RWPE1 (cell line): Measurements from ENCODE around the gene ACTR3C.
A peak's percentile ranks its signal among the peaks of the same experiment; 100 is the strongest.

ENCODE experiments used
- CTCF ChIA-PET: fragments of 350-600 bp; sonication (Branson Sonifier 250); formaldehyde crosslinking; extraction: SDS; loops from one replicate; lab custom pipeline; 2021; lab: Yijun Ruan, JAX
- POLR2A ChIA-PET: fragments of 400-600 bp; formaldehyde crosslinking; extraction: SDS; loops from one replicate; lab custom pipeline; 2020; ENCODE audit warnings: antibody characterized with exemption; ENCODE audit not compliant: low non-redundant PET; lab: Yijun Ruan, JAX
- DNase-seq: peaks from one replicate; pipeline ENCODE4 v3.0.0; 2012; ENCODE audit warnings: low spot score
- H3K27ac ChIP-seq: fragments of 450-650 bp; 2 replicates; pipeline ENCODE4 v1.5.1; 2017
- TF ChIP-seq, protein P1 (sequence below): fragments of 450-650 bp; conservative IDR thresholded peaks from 2 replicates; pipeline ENCODE4 v1.5.1; 2017; ENCODE audit warnings: low read depth, mild to moderate bottlenecking

Gene ACTR3C

DNA sequence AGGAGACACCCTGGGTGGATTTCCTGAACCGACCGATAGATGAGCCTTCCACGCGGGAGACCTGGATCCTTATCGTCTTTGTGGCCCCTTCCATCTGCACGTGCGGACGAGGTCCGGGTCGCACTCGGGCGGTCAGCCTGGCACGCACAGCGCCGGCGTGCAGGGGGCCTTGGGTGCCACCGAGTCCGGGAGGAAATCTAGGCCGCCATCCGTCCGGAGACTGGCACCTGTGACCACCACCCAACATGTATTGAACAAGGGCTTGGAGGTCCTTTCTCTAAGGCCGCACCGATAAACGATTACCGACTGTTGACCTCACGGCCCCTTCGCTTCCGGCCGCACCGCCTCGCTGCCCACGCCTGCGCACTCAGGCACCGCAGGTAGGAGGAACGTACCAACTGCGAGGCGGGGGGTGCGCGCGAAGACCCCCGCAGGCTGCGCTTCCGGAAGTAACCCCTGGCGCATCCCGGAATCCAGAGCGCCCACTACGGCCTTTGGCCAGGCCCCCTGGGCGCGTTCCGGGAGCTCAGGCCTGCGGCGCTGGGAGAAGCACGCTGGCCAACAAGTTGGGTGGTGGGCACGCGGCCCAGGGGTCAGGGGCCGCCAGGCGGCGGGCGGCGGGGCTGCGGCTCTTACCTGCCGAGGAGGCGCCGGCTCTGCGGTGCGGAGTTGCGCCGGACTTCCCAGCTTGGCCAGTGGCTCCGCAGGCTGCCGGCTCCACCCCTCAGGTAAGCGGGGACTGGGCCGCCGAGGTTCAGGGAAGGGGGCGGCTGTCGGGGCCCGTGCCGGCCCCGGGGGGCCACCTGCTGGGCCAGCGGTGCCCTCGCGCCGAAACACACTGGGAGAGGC is at the start of gene ACTR3C, which contains the start of gene LRRC61:
ACTR3C (minus strand) TSS at position 713 of the 849 bp plus-strand sequence. CDS start 28,249 bp downstream, outside the sequence.
LRRC61 (plus strand) TSS at position 523 of the 849 bp plus-strand sequence. CDS start 13,507 bp downstream, outside the sequence.
- POLR2A ChIA-PET: no interaction called here
- CTCF ChIA-PET: interaction anchor here (0.6 kb wide), 1 partner anchor 1494 kb away, joined by 3 read pairs; no protein-coding TSS in a partner anchor
- TF ChIP-seq, protein P1, sequence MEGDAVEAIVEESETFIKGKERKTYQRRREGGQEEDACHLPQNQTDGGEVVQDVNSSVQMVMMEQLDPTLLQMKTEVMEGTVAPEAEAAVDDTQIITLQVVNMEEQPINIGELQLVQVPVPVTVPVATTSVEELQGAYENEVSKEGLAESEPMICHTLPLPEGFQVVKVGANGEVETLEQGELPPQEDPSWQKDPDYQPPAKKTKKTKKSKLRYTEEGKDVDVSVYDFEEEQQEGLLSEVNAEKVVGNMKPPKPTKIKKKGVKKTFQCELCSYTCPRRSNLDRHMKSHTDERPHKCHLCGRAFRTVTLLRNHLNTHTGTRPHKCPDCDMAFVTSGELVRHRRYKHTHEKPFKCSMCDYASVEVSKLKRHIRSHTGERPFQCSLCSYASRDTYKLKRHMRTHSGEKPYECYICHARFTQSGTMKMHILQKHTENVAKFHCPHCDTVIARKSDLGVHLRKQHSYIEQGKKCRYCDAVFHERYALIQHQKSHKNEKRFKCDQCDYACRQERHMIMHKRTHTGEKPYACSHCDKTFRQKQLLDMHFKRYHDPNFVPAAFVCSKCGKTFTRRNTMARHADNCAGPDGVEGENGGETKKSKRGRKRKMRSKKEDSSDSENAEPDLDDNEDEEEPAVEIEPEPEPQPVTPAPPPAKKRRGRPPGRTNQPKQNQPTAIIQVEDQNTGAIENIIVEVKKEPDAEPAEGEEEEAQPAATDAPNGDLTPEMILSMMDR: 0 out of 2 replicates have a peak, but pooled peaks have one; percentile 34
- DNase-seq: peak; percentile 32
- H3K27ac ChIP-seq: peak within 1 kb of the TSS; percentile 68

DNA sequence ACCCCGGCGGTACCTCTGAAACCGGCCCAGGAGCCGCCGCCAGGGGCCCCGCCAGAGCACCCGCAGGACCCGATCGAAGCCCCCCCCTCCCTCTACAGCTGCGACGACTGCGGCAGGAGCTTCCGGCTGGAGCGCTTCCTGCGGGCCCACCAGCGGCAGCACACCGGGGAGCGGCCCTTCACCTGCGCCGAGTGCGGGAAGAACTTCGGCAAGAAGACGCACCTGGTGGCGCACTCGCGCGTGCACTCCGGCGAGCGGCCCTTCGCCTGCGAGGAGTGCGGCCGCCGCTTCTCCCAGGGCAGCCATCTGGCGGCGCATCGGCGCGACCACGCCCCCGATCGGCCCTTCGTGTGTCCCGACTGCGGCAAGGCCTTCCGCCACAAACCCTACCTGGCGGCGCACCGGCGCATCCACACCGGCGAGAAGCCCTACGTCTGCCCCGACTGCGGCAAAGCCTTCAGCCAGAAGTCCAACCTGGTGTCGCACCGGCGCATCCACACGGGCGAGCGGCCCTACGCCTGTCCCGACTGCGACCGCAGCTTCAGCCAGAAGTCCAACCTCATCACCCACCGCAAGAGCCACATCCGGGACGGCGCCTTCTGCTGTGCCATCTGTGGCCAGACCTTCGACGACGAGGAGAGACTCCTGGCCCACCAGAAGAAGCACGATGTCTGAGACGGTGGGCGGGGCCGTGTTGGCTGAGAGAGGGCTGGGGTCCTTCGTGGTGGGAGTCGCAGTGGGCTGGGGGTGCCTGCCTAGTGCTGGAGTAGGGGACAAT is 49.1 kb upstream of the ACTR3C start:
- TF ChIP-seq, protein P1: no peak
- no peak for DNase-seq
- H3K27ac ChIP-seq: no peak overlapping the region
- ChIA-PET CTCF (no interaction called here), POLR2A (interaction anchor here (0.6 kb wide), 1 partner anchor 30 kb away, joined by 3 read pairs; no protein-coding TSS in a partner anchor)

DNA sequence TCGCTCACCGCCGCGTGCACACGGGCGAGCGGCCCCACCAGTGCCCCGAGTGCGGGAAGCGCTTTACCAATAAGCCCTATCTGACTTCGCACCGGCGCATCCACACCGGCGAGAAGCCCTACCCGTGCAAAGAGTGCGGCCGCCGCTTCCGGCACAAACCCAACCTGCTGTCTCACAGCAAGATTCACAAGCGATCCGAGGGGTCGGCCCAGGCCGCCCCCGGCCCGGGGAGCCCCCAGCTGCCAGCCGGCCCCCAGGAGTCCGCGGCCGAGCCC is 48.6 kb upstream of the ACTR3C start:
- ChIA-PET CTCF (no interaction called here), POLR2A (no interaction called here)
- TF ChIP-seq, protein P1: no peak
- H3K27ac ChIP-seq: no peak overlapping the region
- no peak for DNase-seq

DNA sequence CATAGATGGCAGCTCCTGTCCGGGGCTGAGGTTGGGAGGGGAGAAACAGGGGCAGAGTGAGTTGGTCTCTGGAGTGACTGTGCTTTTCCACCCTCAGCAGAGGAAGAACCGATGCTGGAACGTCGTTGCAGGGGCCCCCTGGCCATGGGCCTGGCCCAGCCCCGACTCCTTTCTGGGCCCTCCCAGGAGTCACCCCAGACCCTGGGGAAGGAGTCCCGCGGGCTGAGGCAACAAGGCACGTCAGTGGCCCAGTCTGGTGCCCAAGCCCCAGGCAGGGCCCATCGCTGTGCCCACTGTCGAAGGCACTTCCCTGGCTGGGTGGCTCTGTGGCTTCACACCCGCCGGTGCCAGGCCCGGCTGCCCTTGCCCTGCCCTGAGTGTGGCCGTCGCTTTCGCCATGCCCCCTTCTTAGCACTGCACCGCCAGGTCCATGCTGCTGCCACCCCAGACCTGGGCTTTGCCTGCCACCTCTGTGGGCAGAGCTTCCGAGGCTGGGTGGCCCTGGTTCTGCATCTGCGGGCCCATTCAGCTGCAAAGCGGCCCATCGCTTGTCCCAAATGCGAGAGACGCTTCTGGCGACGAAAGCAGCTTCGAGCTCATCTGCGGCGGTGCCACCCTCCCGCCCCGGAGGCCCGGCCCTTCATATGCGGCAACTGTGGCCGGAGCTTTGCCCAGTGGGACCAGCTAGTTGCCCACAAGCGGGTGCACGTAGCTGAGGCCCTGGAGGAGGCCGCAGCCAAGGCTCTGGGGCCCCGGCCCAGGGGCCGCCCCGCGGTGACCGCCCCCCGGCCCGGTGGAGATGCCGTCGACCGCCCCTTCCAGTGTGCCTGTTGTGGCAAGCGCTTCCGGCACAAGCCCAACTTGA is 48.0 kb upstream of the ACTR3C start:
- CTCF ChIA-PET: no interaction called here

DNA sequence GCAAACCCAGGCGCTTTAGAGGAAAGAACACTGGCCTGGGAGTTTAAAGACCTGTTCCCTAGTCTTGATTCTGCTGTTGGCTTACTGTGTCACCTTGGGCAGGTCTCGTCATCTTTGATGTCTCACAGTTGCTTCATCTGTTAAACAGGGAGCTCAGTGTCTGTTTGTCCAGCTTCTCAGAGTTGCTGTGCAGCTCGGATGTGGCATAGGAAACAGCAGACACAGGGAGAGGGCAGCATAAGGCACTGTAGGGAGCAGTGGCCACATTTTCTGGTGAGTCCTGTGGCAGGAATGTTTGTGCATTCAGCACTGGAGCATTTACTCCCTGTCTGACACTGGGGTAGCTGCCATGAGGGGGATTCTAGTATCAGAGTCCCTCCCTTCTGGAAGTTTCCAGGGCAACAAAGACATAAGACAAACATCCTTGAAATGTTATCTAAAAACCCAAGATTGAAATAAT is 47.3 kb upstream of the ACTR3C start:
- CTCF ChIA-PET: no interaction called here
- POLR2A ChIA-PET: no interaction called here
- H3K27ac ChIP-seq: peak overlapping the region; percentile 87
- no peak for DNase-seq
- TF ChIP-seq, protein P1: no peak

More for the DNA sequence above, 48.0 kb upstream of the ACTR3C start:
- TF ChIP-seq, protein P1: no peak
- peak overlapping the region; percentile 87 for H3K27ac ChIP-seq
- DNase-seq: no peak
- POLR2A ChIA-PET: no interaction called here
